ENCODE results near the gene RGSL1.
A peak's percentile ranks its signal among the peaks of the same experiment; 100 is the strongest.

RGSL1 gene

DNA sequence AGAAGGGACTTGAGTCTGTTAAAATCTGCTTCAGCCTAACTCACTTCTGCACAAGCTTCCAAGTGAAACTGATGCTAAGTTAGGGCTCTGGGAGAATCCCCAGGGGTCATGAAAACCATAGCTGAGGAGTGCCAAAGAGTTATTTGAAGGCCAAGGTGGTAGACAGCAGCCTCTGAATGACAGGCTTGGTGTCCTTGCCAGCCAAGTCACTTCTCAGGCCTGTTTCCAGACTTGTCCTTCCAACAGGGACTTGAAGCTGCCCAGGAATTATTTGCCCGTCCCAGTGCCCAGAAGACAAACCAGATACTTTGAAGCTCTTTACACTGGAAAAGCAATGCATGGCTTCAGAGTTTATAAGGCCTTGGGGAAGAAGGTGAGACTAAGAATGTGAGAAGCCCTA is 105.5 kb downstream of the RGSL1 start:
- DNase-seq, result no peak

DNA sequence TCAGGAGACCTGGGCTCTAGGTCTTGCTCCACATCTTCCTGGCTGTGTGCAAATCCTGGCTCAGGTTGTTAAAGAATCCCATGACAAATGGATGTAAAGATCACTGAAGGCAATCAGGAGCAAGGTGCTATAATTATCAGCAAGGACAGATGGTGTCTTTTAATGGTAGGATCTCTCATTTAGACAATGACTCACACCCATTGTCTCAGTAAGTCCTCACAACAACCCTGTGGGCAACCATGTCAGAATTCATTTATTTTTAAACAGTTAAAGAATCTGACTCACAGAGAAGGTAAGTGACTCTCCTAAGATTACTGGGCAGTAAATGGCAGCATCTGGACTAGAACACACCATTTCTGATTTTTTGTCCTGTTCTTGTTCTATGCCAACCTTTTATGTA is 106.3 kb downstream of the RGSL1 start:
- DNase-seq, result no peak

- DNase-seq, result no peak
Measured at GRCh38 chr1:182560392-182560984, 110.5 kb downstream of the RGSL1 start.

DNA sequence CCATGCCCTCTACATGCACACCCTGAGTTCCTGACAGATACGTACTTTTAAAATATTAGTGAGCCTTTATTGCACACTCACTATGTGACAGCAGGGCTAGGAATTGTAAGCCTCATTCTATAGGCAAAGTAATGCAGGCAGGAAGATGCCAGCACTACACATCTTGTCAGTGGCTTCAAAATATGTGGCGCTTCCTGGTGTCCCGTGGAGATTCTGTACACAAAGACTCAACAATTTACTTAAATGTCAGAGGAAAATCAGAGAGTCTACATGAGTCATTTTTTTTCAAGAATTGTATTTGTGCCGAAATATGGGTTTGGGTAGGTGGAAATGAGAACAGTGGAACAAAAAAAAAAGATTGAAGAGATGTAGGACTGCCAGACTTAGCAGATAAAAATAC is 111.5 kb downstream of the RGSL1 start:
- no peak for DNase-seq

DNA sequence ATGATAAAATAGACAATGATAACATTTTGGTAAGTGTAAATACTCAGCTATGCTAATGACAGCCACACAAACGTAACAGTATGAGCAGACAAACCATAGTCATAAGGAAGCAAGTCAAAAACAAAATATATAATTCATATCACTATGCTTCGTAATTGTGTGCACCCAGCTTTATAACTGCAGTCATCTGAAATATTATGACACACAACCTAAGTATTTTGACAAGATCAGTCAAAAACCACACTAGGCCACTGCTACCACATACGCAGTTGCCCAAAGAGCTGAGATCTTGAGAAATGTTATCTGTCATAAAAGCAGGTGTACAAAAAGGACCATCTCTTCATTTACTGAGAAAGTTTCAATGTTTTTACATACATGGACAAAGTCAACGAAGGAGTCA is 113.1 kb downstream of the RGSL1 start:
- DNase-seq, result no peak

DNA sequence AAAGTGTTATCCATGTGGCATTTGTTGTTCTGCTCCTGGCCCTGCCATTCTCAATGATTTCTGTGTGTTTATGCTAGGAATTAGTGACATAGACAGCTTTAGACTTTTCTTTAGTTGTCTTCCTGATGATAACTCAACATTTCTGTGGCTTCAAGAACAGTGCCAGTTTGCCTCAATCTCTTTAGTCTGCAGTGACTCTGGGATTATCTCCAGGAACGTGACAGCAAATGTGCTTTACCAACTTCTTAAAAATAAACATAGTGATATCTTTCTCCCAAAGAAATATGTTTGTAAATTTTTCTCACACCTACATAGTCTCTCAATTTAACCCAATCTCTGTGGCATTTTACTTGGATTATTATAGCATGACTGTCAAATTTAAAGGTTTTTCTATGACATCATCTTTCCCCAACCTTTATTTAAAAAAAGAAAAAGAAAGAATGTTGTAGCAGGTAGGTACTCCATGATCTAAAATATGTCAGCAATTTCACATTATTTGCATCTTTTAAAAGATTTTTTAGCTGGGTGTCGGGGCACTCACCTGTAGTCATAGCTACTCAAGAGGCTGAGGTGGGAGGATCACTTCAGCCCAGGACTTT is 114.6 kb downstream of the RGSL1 start:
- DNase-seq, result no peak

GRCh38 chr1:182565537-182565936 is 115.6 kb downstream of the RGSL1 start:
- no peak for DNase-seq

DNA sequence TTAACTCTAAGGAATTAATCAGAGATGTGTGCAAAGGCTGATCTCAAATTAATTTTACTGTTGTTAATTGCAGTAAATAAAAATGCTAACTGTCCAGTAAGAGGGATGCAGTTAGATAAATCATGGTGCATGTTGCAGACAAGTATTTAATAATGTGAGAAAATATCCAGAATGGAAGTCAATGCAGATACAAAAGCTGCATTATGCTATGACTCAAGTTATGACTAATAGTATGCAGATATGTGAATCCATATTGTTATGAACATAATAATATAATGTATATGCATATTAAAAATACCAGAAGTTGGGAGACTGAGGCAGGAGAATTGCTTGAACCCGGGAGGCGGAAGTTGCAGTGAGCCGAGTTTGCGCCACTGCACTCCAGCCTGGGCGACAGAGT is 117.7 kb downstream of the RGSL1 start:
- no peak for DNase-seq

DNA sequence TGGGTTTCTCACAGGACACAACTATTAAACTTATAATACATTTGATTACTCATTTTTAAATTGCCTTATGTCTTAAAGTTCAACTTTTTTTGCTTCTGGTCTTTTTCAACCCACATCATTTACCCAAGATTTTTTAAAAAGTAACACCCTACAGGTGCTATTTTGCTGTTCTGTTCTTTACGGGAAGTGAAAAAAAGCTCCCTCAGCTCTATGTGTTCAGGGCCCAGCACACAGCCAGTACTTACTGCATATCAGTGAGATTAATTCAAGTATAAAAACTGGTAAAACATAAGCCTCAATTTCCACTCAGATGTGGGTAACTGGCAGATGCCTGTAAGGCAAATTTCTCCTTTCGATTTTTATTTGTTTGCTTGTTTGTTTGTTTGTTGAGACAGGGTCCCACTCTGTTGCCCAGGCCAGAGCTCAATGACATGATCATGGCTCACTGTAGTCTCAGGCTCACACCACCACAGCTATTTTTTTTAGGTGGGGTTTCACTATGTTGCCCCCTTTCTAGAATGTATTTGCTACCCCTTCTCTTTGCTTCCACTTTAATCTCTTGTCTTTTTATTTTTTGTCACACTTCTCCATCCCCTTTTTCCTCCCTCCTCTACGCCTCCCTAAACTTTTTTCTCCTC is 118.8 kb downstream of the RGSL1 start:
- no peak for DNase-seq

GRCh38 chr1:182569939-182570610 is 120.1 kb downstream of the RGSL1 start:
- no peak for DNase-seq

GRCh38 chr1:182570611-182570970 is 120.6 kb downstream of the RGSL1 start:
- no peak for DNase-seq

DNA sequence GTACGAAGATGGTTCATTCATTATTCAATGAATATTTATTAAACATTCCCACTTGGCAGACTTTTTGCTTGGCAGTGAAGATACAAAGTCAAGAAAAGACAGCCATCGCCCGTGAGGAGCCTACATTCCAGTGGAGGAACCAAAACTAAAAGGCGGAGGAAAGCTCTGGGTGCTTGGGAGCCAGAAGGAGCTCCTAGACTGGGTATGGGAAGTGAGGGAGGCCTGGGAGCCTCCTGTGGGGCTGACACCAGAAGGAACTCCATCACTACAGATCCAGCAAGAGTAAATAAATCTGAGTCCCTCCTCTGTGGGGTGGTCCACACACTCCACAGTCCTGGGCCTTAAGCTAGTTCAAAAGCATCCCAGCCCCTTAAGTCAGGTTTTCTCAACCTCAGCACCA is 124.2 kb downstream of the RGSL1 start:
- no peak for DNase-seq

- DNase-seq, result no peak
Measured at GRCh38 chr1:182575540-182576149, 125.7 kb downstream of the RGSL1 start.

- DNase-seq, result no peak
Measured at GRCh38 chr1:182580736-182581135, 130.8 kb downstream of the RGSL1 start.

DNA sequence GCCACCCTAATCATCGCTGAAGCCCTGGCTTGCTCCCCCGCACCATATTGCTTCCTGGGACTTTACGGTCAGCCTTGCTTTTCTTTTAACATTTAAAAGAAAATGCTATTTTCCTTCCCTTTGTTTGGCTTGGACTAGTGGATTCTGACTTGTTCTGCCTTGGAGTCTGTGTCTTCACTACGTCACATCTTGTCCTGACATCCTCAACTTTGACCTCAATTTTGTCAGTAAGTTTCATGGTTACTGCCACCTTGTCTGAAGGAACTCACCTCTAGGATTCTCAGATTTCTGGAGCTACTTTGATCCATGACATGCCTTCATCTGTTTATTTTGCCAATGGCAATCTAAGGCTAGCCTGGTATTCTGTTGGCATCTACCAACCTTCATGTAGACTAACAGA is 134.8 kb downstream of the RGSL1 start:
- DNase-seq, result no peak

GRCh38 chr1:182586380-182586779 is 136.4 kb downstream of the RGSL1 start:
- DNase-seq, result no peak

DNA sequence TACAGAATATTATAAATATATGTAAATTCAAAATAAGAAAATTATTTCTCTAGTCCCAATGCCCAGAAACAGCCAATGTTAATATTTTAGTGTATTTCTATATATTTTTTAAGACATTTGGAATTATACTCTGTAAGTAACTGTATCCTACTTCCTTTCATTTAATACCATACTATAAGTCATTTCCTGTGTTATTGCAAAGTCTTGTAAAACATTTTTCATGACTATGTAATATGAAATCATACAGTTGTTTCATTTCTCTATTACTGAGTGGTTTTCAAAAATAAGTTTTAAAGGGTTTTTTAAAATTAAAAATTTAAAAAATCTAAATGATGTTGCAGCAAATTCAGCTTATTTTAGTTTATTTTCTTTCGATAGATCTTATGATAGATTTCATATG is 137.1 kb downstream of the RGSL1 start:
- DNase-seq, result no peak

GRCh38 chr1:182587666-182588499 is 137.9 kb downstream of the RGSL1 start:
- DNase-seq, result no peak

- DNase-seq, result peak; percentile 57
Measured at GRCh38 chr1:182588500-182589396, 138.8 kb downstream of the RGSL1 start, which contains the start of gene RNASEL. Gene RNASEL, minus strand, starts transcription at chr1:182589256. Its CDS starts 2,450 bp downstream, at chr1:182586806.

- no peak for DNase-seq
Measured at GRCh38 chr1:182589520-182589919, 139.6 kb downstream of the RGSL1 start.

DNA sequence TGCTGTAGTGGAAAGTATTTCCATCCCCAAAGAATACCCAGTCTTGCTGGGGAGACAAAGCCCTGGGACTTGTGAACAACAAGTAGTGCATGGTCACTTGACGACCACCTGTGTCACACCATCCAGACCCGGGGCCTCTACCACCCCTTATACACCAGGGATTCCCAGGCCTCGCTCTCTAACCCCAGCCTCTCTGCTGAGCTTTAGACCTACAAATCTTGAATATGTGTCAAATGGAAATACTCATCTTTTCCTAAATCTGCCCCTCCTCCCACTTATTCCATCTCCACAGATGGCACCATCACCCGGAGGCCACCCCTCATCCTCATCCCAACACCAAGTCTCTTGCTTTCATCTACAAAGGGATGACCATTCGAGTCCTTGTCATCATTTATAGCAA is 140.0 kb downstream of the RGSL1 start:
- DNase-seq, result no peak

Measured in activated CD4-positive, alpha-beta T cell treated with anti-CD3 and anti-CD28 coated beads, Interleukin-2, amount 50 U/mL, for 1 hour (primary cell).